ENCODE measurements around the gene KCNIP1. TPM values are rescaled to one million over a fixed set of nuclear protein-coding genes. Genes with fewer than 3 reads are reported as not detected.
A peak's percentile ranks its signal among the peaks of the same experiment; 100 is the strongest.

Gene KCNIP1
- total RNA-seq, 1 experiment from 2014 or later, result not detected

DNA sequence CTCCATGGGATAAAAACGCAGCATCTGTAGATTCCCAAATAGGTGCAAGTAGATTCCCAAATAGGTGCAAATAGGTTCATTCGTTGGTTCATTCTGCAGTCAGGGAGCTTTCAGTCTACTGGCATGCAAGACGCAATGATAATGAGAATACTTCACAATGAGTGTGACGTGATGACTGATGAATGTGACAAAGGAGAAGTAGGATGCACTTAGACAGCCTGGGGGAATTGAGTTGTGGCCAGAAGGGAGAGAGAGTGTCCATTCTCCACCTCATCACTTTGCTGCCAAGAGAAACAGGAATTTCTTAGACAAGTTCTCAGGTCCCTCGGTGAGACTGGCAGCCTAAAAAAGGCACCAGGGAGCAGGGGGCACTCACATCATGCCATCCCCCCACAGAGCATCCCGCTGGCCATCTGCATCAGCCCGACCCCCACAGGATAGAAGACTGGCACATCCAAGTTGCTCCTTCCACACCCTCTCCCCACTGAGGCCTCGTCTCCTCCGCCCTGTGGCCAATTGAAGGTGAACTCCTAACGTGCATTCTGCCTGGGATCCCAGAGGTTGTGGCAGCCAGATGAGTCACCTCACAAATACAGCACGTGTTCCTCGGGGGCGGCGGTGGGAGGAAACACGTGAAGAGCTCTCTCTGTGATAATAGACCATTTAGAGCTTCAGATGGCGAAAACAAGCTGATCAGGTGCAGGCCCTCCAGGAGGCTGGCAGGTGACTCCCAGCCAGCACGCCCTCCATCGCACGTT is 19.9 kb upstream of the KCNIP1 start:
- RAD21 ChIA-PET (ENCODE audit: low non-redundant PET in 1 of 2, low total read pairs in 2 of 2, uncharacterized antibody in 2 of 2, unreplicated experiment in 2 of 2), result no interaction called here
- no TSS peak for BruUV-seq (replicated peaks)
- Histone ChIP-seq H3K4me3 (replicated peaks in 1 of 2; ENCODE audit: low read depth in 1 of 2, low read length in 2 of 2) (no peak overlapping the region), H3K9me2 (ENCODE audit: insufficient read depth) (no peaks in the 10 kb centered on the region), H3K27me3 (ENCODE audit: insufficient read depth, low read length) (no peaks in the 10 kb centered on the region), H2AFZ (ENCODE audit: low read depth, low read length, poor library complexity, severe bottlenecking) (no peak overlapping the region), H3K9me3 (ENCODE audit: control insufficient read depth in 1 of 2, insufficient read depth in 1 of 2, low read depth in 1 of 2, low read length in 2 of 2) (no peaks in the 10 kb centered on the region), H3K9ac (ENCODE audit: low read length) (no peak overlapping the region), H3K36me3 (ENCODE audit: control insufficient read depth in 1 of 2, insufficient read depth in 2 of 2, low read length in 2 of 2) (no peaks in the 10 kb centered on the region), H4K20me1 (ENCODE audit: insufficient read depth) (no peaks in the 10 kb centered on the region), H3K4me2 (ENCODE audit: low read length) (peak overlapping the region; percentile 30; the same call in 1 of the 2 replicates), H3K4me1 (ENCODE audit: control insufficient read depth in 1 of 2, insufficient read depth in 2 of 2, low read length in 2 of 2) (peaks cover 0 to 13% of the 10 kb centered on the region in 2 experiments; a peak in 3 of 4 replicates), H3K27ac (ENCODE audit: low read depth, low read length) (no peak overlapping the region), H3K79me2 (ENCODE audit: insufficient read depth, low read length) (no peaks in the 10 kb centered on the region)
- TF ChIP-seq, protein P1, sequence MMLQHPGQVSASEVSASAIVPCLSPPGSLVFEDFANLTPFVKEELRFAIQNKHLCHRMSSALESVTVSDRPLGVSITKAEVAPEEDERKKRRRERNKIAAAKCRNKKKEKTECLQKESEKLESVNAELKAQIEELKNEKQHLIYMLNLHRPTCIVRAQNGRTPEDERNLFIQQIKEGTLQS (IDR thresholded peaks at IDR 0.05), result no peak
- TF ChIP-seq SP1 (IDR thresholded peaks at IDR 0.05; ENCODE audit: low read depth) (no peak), EGR1 (IDR thresholded peaks at IDR 0.05; ENCODE audit: low read depth) (peak; percentile 55), ZBTB33 (IDR thresholded peaks at IDR 0.05; ENCODE audit: extremely low read depth, insufficient replicate concordance, low read length) (no peak), POLR2AphosphoS5 (IDR thresholded peaks at IDR 0.05; ENCODE audit: low read depth, low read length) (no peak), ZNF274 (IDR thresholded peaks at IDR 0.05; ENCODE audit: low read depth, low read length) (no peak), CTCF (IDR thresholded peaks at IDR 0.05 in 2 of 3, conservative IDR thresholded peaks at IDR 0.05 in 1 of 3; ENCODE audit: borderline replicate concordance in 1 of 3, insufficient read depth in 1 of 3, low read depth in 2 of 3, low read length in 2 of 3) (no peak), MAX (IDR thresholded peaks at IDR 0.05) (peak; percentile 58), POLR2A (IDR thresholded peaks at IDR 0.05; ENCODE audit: borderline replicate concordance, extremely low read depth, insufficient read depth, insufficient read length) (no peak), SIN3A (IDR thresholded peaks at IDR 0.05; ENCODE audit: low read depth) (no peak)
- POLR2A ChIA-PET, result no interaction called here
- DNase-seq (ENCODE audit: low read depth, low spot score) (no peak), ATAC-seq (peak; percentile 82)
- intact Hi-C loops (cut with micrococcal nuclease), result no loop called here
- CTCF ChIA-PET, result no interaction called here
